Activated naive CD4-positive, alpha-beta T cell treated with anti-CD3 and anti-CD28 coated beads, Interleukin-2, amount 50 U/mL, for 24 hours (primary cell): ENCODE measurements around the gene NCOA3.
A peak's percentile ranks its signal among the peaks of the same experiment; 100 is the strongest.
"Not testable (repeated sequence)": the region's sequence is repeated elsewhere in the genome, so short reads cannot be mapped to it uniquely, and the experiment has no call there.

ENCODE experiments used
- H3K27ac Mint-ChIP-seq: one replicate; pipeline ENCODE4 v1.8.0; 2021; ENCODE audit warnings: mild to moderate bottlenecking, mixed read lengths
- H3K27me3 Mint-ChIP-seq: one replicate; pipeline ENCODE4 v1.8.0; 2021; ENCODE audit warnings: mixed read lengths
- H3K36me3 Mint-ChIP-seq: one replicate; pipeline ENCODE4 v1.8.0; 2021; ENCODE audit warnings: mixed read lengths
- H3K4me1 Mint-ChIP-seq: one replicate; pipeline ENCODE4 v1.8.0; 2021; ENCODE audit warnings: mixed read lengths
- H3K4me3 Mint-ChIP-seq: one replicate; pipeline ENCODE4 v1.8.0; 2021; ENCODE audit warnings: mild to moderate bottlenecking, mixed read lengths
- H3K9me3 Mint-ChIP-seq: one replicate; pipeline ENCODE4 v1.8.0; 2021; ENCODE audit warnings: mixed read lengths

NCOA3 gene

GRCh38 chr20:47535994-47536393, 34.3 kb downstream of the NCOA3 start:
- H3K27ac Mint-ChIP-seq = no peak overlapping the region
- no peaks in the 10 kb centered on the region for H3K9me3 Mint-ChIP-seq
- H3K36me3 Mint-ChIP-seq = peaks cover 17% of the 10 kb centered on the region
- H3K4me3 Mint-ChIP-seq = no peak overlapping the region
- H3K27me3 Mint-ChIP-seq = no peaks in the 10 kb centered on the region
- peaks cover 74% of the 10 kb centered on the region for H3K4me1 Mint-ChIP-seq

- Mint-ChIP-seq H3K4me3 (peak overlapping the region; percentile 31), H3K4me1 (peaks cover 84% of the 10 kb centered on the region), H3K36me3 (peaks cover 18% of the 10 kb centered on the region), H3K9me3 (no peaks in the 10 kb centered on the region), H3K27ac (peak overlapping the region; percentile 74), H3K27me3 (no peaks in the 10 kb centered on the region)
These were observed 39.0 kb downstream of the NCOA3 start for GRCh38 chr20:47540443-47541354.

GRCh38 chr20:47541355-47541922, 39.8 kb downstream of the NCOA3 start:
- Mint-ChIP-seq H3K36me3 (peaks cover 18% of the 10 kb centered on the region), H3K9me3 (no peaks in the 10 kb centered on the region), H3K27me3 (no peaks in the 10 kb centered on the region), H3K27ac (no peak overlapping the region), H3K4me3 (peak overlapping the region; percentile 52), H3K4me1 (peaks cover 85% of the 10 kb centered on the region)

GRCh38 chr20:47543006-47543431, 41.3 kb downstream of the NCOA3 start:
- Mint-ChIP-seq H3K27ac (peak overlapping the region; percentile 52), H3K4me3 (no peak overlapping the region), H3K36me3 (peaks cover 21% of the 10 kb centered on the region)

GRCh38 chr20:47544240-47544639, 42.6 kb downstream of the NCOA3 start:
- peaks cover 77% of the 10 kb centered on the region for H3K4me1 Mint-ChIP-seq
- H3K9me3 Mint-ChIP-seq = no peaks in the 10 kb centered on the region
- peak overlapping the region; percentile 81 for H3K27ac Mint-ChIP-seq
- H3K27me3 Mint-ChIP-seq = no peaks in the 10 kb centered on the region
- H3K4me3 Mint-ChIP-seq = peak overlapping the region; percentile 30
- H3K36me3 Mint-ChIP-seq = peaks cover 18% of the 10 kb centered on the region

More at GRCh38 chr20:47543006-47543431, 41.3 kb downstream of the NCOA3 start:
- H3K27me3 Mint-ChIP-seq = no peaks in the 10 kb centered on the region
- no peaks in the 10 kb centered on the region for H3K9me3 Mint-ChIP-seq
- H3K4me1 Mint-ChIP-seq = peaks cover 87% of the 10 kb centered on the region

GRCh38 chr20:47544852-47545251, 43.2 kb downstream of the NCOA3 start:
- H3K27me3 Mint-ChIP-seq = no peaks in the 10 kb centered on the region
- H3K9me3 Mint-ChIP-seq = no peaks in the 10 kb centered on the region
- peaks cover 77% of the 10 kb centered on the region for H3K4me1 Mint-ChIP-seq
- peak overlapping the region; percentile 81 for H3K27ac Mint-ChIP-seq
- peaks cover 20% of the 10 kb centered on the region for H3K36me3 Mint-ChIP-seq
- H3K4me3 Mint-ChIP-seq = no peak overlapping the region

- Mint-ChIP-seq H3K4me3 (no peak overlapping the region), H3K4me1 (peaks cover 75% of the 10 kb centered on the region), H3K27me3 (no peaks in the 10 kb centered on the region), H3K27ac (peak overlapping the region; percentile 86), H3K36me3 (peaks cover 20% of the 10 kb centered on the region), H3K9me3 (no peaks in the 10 kb centered on the region)
These were observed 43.8 kb downstream of the NCOA3 start for GRCh38 chr20:47545499-47545898.

- Mint-ChIP-seq H3K27ac (peak overlapping the region; percentile 38), H3K27me3 (no peaks in the 10 kb centered on the region), H3K4me1 (peaks cover 76% of the 10 kb centered on the region), H3K4me3 (no peak overlapping the region), H3K9me3 (no peaks in the 10 kb centered on the region), H3K36me3 (peaks cover 20% of the 10 kb centered on the region)
These were observed 44.7 kb downstream of the NCOA3 start for GRCh38 chr20:47546184-47547033.

- H3K36me3 Mint-ChIP-seq = peaks cover 18% of the 10 kb centered on the region
- no peak overlapping the region for H3K4me3 Mint-ChIP-seq
- H3K4me1 Mint-ChIP-seq = peaks cover 74% of the 10 kb centered on the region
- peak overlapping the region; percentile 38 for H3K27ac Mint-ChIP-seq
- H3K9me3 Mint-ChIP-seq = no peaks in the 10 kb centered on the region
- no peaks in the 10 kb centered on the region for H3K27me3 Mint-ChIP-seq
These were observed 45.3 kb downstream of the NCOA3 start for GRCh38 chr20:47547034-47547387.

- peaks cover 16% of the 10 kb centered on the region for H3K36me3 Mint-ChIP-seq
- peaks cover 56% of the 10 kb centered on the region for H3K4me1 Mint-ChIP-seq
- H3K27ac Mint-ChIP-seq = peak overlapping the region; percentile 36
- no peak overlapping the region for H3K4me3 Mint-ChIP-seq
- no peaks in the 10 kb centered on the region for H3K9me3 Mint-ChIP-seq
- no peaks in the 10 kb centered on the region for H3K27me3 Mint-ChIP-seq
These were observed 48.0 kb downstream of the NCOA3 start for GRCh38 chr20:47549671-47550070.

- H3K4me1 Mint-ChIP-seq = peaks cover 50% of the 10 kb centered on the region
- peak overlapping the region; percentile 1 for H3K27ac Mint-ChIP-seq
These were observed 49.5 kb downstream of the NCOA3 start for GRCh38 chr20:47551222-47551621.

GRCh38 chr20:47551841-47552240, 50.2 kb downstream of the NCOA3 start:
- Mint-ChIP-seq H3K4me3 (no peak overlapping the region), H3K36me3 (peaks cover 9% of the 10 kb centered on the region), H3K4me1 (peaks cover 52% of the 10 kb centered on the region), H3K27ac (no peak overlapping the region), H3K9me3 (no peaks in the 10 kb centered on the region), H3K27me3 (no peaks in the 10 kb centered on the region)

More at GRCh38 chr20:47551222-47551621, 49.5 kb downstream of the NCOA3 start:
- Mint-ChIP-seq H3K9me3 (no peaks in the 10 kb centered on the region), H3K36me3 (peaks cover 11% of the 10 kb centered on the region), H3K4me3 (peak overlapping the region; percentile 1), H3K27me3 (no peaks in the 10 kb centered on the region)

GRCh38 chr20:47552996-47553395, 51.3 kb downstream of the NCOA3 start:
- Mint-ChIP-seq H3K27me3 (no peaks in the 10 kb centered on the region), H3K27ac (no peak overlapping the region), H3K4me3 (no peak overlapping the region), H3K9me3 (no peaks in the 10 kb centered on the region), H3K4me1 (peaks cover 55% of the 10 kb centered on the region), H3K36me3 (peaks cover 8% of the 10 kb centered on the region)

GRCh38 chr20:47553594-47554235, 52.0 kb downstream of the NCOA3 start:
- not testable (repeated sequence) for H3K9me3 Mint-ChIP-seq, H3K27me3 Mint-ChIP-seq, H3K36me3 Mint-ChIP-seq, H3K4me3 Mint-ChIP-seq, H3K27ac Mint-ChIP-seq
- peaks cover 59% of the 10 kb centered on the region for H3K4me1 Mint-ChIP-seq

GRCh38 chr20:47554283-47554682, 52.6 kb downstream of the NCOA3 start:
- H3K4me1 Mint-ChIP-seq = peaks cover 63% of the 10 kb centered on the region
- H3K9me3 Mint-ChIP-seq, H3K27me3 Mint-ChIP-seq, H3K27ac Mint-ChIP-seq, H3K4me3 Mint-ChIP-seq, H3K36me3 Mint-ChIP-seq: not testable (repeated sequence)
